Esophagus squamous epithelium (tissue), 5 donors: Measurements from ENCODE around the gene NR4A1. TPM values are rescaled to one million over a fixed set of nuclear protein-coding genes. Genes with fewer than 3 reads are reported as not detected.

Source experiments
- DNase-seq: peaks from one replicate; lab custom pipeline; 2025; lab: John Stamatoyannopoulos, UW
- H3K27ac ChIP-seq, 4 donors: fragments of 200-600 bp; sonication (generic); one replicate each; pipeline ENCODE4 v1.5.1; 2016 to 2019; ENCODE audit warnings: mild to moderate bottlenecking in 1 of 4
- H3K27me3 ChIP-seq, 4 donors: fragments of 200-600 bp; sonication (generic); 1 replicate in 3 of 4; 2 replicates in 1 of 4; pipeline versions ENCODE4 v1.5.1 to v1.6.0; 2017 to 2021; ENCODE audit warnings: antibody characterized with exemption in 1 of 4
- H3K36me3 ChIP-seq, 3 donors: fragments of 200-600 bp; sonication (generic); one replicate each; pipeline ENCODE4 v1.5.1; 2016 to 2019
- H3K4me1 ChIP-seq, 3 donors: fragments of 200-600 bp; sonication (generic); one replicate each; pipeline ENCODE4 v1.5.1; 2017 to 2019
- H3K4me3 ChIP-seq, 4 donors: fragments of 200-600 bp; sonication (generic); 1 replicate in 3 of 4; 2 replicates in 1 of 4; pipeline ENCODE4 v1.5.1; 2016 to 2019; ENCODE audit warnings: mild to moderate bottlenecking in 2 of 4, moderate library complexity in 1 of 4
- H3K9me3 ChIP-seq, 3 donors: fragments of 200-600 bp; sonication (generic); one replicate each; pipeline ENCODE4 v1.5.1; 2016 to 2019
- CTCF ChIP-seq, 6 experiments: fragments of 450-650 bp in 4 of 6; fragments of 200-600 bp in 2 of 6; sonication (generic) in 2 of 6; IDR thresholded peaks; one replicate each; pipeline ENCODE4 v1.5.1; 2016 to 2019; ENCODE audit warnings: antibody characterized with exemption in 6 of 6, mild to moderate bottlenecking in 4 of 6, moderate library complexity in 4 of 6
- POLR2A ChIP-seq, 4 donors: fragments of 450-650 bp; IDR thresholded peaks; one replicate each; pipeline ENCODE4 v1.6.1; 2017; ENCODE audit warnings: antibody characterized with exemption in 4 of 4, mild to moderate bottlenecking in 4 of 4, moderate library complexity in 3 of 4
- WGBS, 2 donors: methylation state at CpG; one replicate each; pipeline ENCODE4 v1.1.5; 2018; 5-methylcytosine and 5-hydroxymethylcytosine counted together
- intact Hi-C: fragments of 100-400 bp; cut with DNase I; formaldehyde crosslinking; loops from one replicate; pipeline ENCODE4 v1.15.0; 2022
- total RNA-seq, 4 donors: library from RNA; depleted of rRNA; stranded (reverse); fragments of >200 nt; gene quantifications; one replicate each; pipeline ENCODE4 v1.1.0, GENCODE V29; 2016
- donor health status: DM: yes; HTN: yes; CAD: no.

Gene NR4A1
- total RNA-seq, 4 donors from 2014 or later: 3.4 to 12.6 (median 5.6) TPM

GRCh38 chr12:52053536-52054209 is 2.4 kb downstream of the NR4A1 start:
- Histone ChIP-seq H3K27ac (peak overlapping the region in 3 of 4 donors; percentile 88 to 98 (median 95)), H3K4me1 (peaks cover 17 to 58% (median 32%) of the 10 kb centered on the region in 3 donors), H3K36me3 (peaks cover 0 to 21% (median 6%) of the 10 kb centered on the region in 3 donors), H3K4me3 (peak overlapping the region in 3 of 4 donors; percentile 49 to 66 (median 60)), H3K9me3 (no peaks in the 10 kb centered on the region), H3K27me3 (peaks cover 0 to 7% (median 0%) of the 10 kb centered on the region in 4 donors)
- 20 to 83% methylated on average over 1 of the region's 9 CpGs for WGBS, 2 donors
- intact Hi-C loops: no loop called here
- DNase-seq: no peak
- TF ChIP-seq CTCF (IDR thresholded peaks at IDR 0.05) (no peak), POLR2A (IDR thresholded peaks at IDR 0.05) (no peak)

GRCh38 chr12:52054231-52054832 is 3.1 kb downstream of the NR4A1 start:
- DNase-seq: no peak
- 76 to 94% methylated on average over 7 to 14 of the region's 21 CpGs for WGBS, 2 donors
- peak overlapping the region in 2 of 4 donors; percentile 49 to 66 for H3K4me3 ChIP-seq
- intact Hi-C loops: no loop called here
- peaks cover 0 to 25% (median 9%) of the 10 kb centered on the region in 3 donors for H3K36me3 ChIP-seq
- no peaks in the 10 kb centered on the region for H3K9me3 ChIP-seq
- TF ChIP-seq POLR2A (IDR thresholded peaks at IDR 0.05) (no peak), CTCF (IDR thresholded peaks at IDR 0.05) (no peak)
- peaks cover 17 to 57% (median 32%) of the 10 kb centered on the region in 3 donors for H3K4me1 ChIP-seq
- peaks cover 0 to 6% (median 0%) of the 10 kb centered on the region in 4 donors for H3K27me3 ChIP-seq
- peak overlapping the region in 3 of 4 donors; percentile 88 to 98 (median 95) for H3K27ac ChIP-seq

- H3K4me1 ChIP-seq: peaks cover 15 to 50% (median 30%) of the 10 kb centered on the region in 3 donors
- intact Hi-C loops: no loop called here
- peaks cover 0 to 25% (median 9%) of the 10 kb centered on the region in 3 donors for H3K36me3 ChIP-seq
- WGBS, 2 donors: 77 to 79% methylated on average over 5 to 12 of the region's 21 CpGs
- no peaks in the 10 kb centered on the region for H3K9me3 ChIP-seq
- DNase-seq: no peak
- peaks cover 0 to 1% (median 0%) of the 10 kb centered on the region in 4 donors for H3K27me3 ChIP-seq
- peak overlapping the region in 1 of 4 donors; percentile 18 for H3K4me3 ChIP-seq
- TF ChIP-seq POLR2A (IDR thresholded peaks at IDR 0.05): no peak
- TF ChIP-seq CTCF (IDR thresholded peaks at IDR 0.05): no peak
- H3K27ac ChIP-seq: peak overlapping the region in 3 of 4 donors; percentile 26 to 95 (median 88)
These were observed 3.8 kb downstream of the NR4A1 start for GRCh38 chr12:52054833-52055730.

- Histone ChIP-seq H3K4me3 (no peak overlapping the region), H3K36me3 (peaks cover 0 to 25% (median 9%) of the 10 kb centered on the region in 3 donors), H3K27me3 (no peaks in the 10 kb centered on the region), H3K9me3 (no peaks in the 10 kb centered on the region), H3K4me1 (peaks cover 6 to 40% (median 24%) of the 10 kb centered on the region in 3 donors), H3K27ac (peak overlapping the region in 3 of 4 donors; percentile 13 to 95 (median 54))
- TF ChIP-seq CTCF (IDR thresholded peaks at IDR 0.05) (no peak), POLR2A (IDR thresholded peaks at IDR 0.05) (no peak)
- WGBS, 2 donors: 60 to 90% methylated on average over 1 to 14 of the region's 27 CpGs
- intact Hi-C loops: no loop called here
- DNase-seq: no peak
These were observed 4.8 kb downstream of the NR4A1 start for GRCh38 chr12:52055731-52056711.
